A549 (cell line): ENCODE results near the gene PDX1. TPM values are rescaled to one million over a fixed set of nuclear protein-coding genes. Genes with fewer than 3 reads are reported as not detected.
"Not testable (repeated sequence)": the region's sequence is repeated elsewhere in the genome, so short reads cannot be mapped to it uniquely, and the experiment has no call there.

Source experiments
- ATAC-seq, 2 experiments: fragments of 200-7000 bp in 1 of 2; fragments of >200 bp in 1 of 2; cut with Nextera tagmentation in 1 of 2; cut with Tn5 transposase in 1 of 2; 3 replicates each; pipeline versions ENCODE4 v1.8.0 to v1.9.1; 2018 to 2020; ENCODE audit warnings: mild to moderate bottlenecking in 1 of 2, moderate library complexity in 1 of 2
- CTCF ChIA-PET: fragments of 300-600 bp; sonication (Branson Sonifier 250); formaldehyde crosslinking; extraction: SDS; loops from one replicate; lab custom pipeline; 2021; ENCODE audit warnings: antibody characterized with exemption, inconsistent platforms; lab: Yijun Ruan, JAX
- POLR2A ChIA-PET: fragments of 350-600 bp; formaldehyde crosslinking; extraction: SDS; loops from one replicate; lab custom pipeline; 2021; ENCODE audit warnings: antibody characterized with exemption, inconsistent platforms; lab: Yijun Ruan, JAX
- DNase-seq, 2 experiments: peaks; one replicate each; pipeline versions ENCODE4 v3.0.0 to v3.0.0-alpha.2; 2011 to 2016; ENCODE audit warnings: low read depth in 1 of 2, low spot score in 1 of 2
- FAIRE-seq: peaks from 2 replicates; lab custom pipeline; 2011; peaks lifted over from hg19 to GRCh38; lab: Jason Lieb, UNC
- H3K27ac ChIP-seq, 2 experiments: fragments of >200 bp; sonication (Bioruptor Twin); formaldehyde crosslinking; 3 replicates each; pipeline ENCODE4 v1.5.1; 2016 to 2017
- H3K4me1 ChIP-seq: fragments of >200 bp; sonication (Bioruptor Twin); formaldehyde crosslinking; 3 replicates; pipeline ENCODE4 v1.6.1; 2016
- H3K4me2 ChIP-seq: fragments of >200 bp; sonication (Bioruptor Twin); formaldehyde crosslinking; 3 replicates; pipeline ENCODE4 v1.6.1; 2016
- H3K4me3 ChIP-seq: fragments of >200 bp; sonication (Bioruptor Twin); formaldehyde crosslinking; 3 replicates; pipeline ENCODE4 v1.5.1; 2016
- H3K9me3 ChIP-seq: fragments of >200 bp; sonication (Bioruptor Twin); formaldehyde crosslinking; 3 replicates; pipeline ENCODE4 v1.6.1; 2016
- CHD2 ChIP-seq: fragments of 150-350 bp; IDR thresholded peaks from 2 replicates; pipeline ENCODE4 v1.6.1; 2014; ENCODE audit warnings: low read length; ENCODE audit not compliant: partially characterized antibody
- CHD4 ChIP-seq: fragments of 200-600 bp; sonication (generic); IDR thresholded peaks from 2 replicates; pipeline ENCODE4 v1.6.1; 2016; ENCODE audit warnings: antibody characterized with exemption, mild to moderate bottlenecking, borderline replicate concordance
- E2F6 ChIP-seq: IDR thresholded peaks from 2 replicates; pipeline ENCODE4 v1.6.1; 2012; ENCODE audit warnings: low read depth, borderline replicate concordance
- ELK1 ChIP-seq: fragments of 150-350 bp; IDR thresholded peaks from 2 replicates; pipeline ENCODE4 v1.6.1; 2014; ENCODE audit warnings: low read depth, mild to moderate bottlenecking, low read length
- FOSL2 ChIP-seq, 2 experiments: fragments of 450-650 bp in 1 of 2; fragments of >200 bp in 1 of 2; sonication (Bioruptor Twin) in 1 of 2; formaldehyde crosslinking; IDR thresholded peaks; 2 replicates each; pipeline versions ENCODE4 v1.5.0 to v1.6.1; 2016 to 2020; ENCODE audit warnings: mild to moderate bottlenecking in 1 of 2, moderate library complexity in 1 of 2
- HDAC2 ChIP-seq: fragments of 200-600 bp; sonication (generic); IDR thresholded peaks from 2 replicates; pipeline ENCODE4 v1.6.1; 2016
- HES2 ChIP-seq: fragments of >200 bp; sonication (Bioruptor Twin); formaldehyde crosslinking; IDR thresholded peaks from 2 replicates; pipeline ENCODE4 v1.6.1; 2016
- HEYL ChIP-seq: fragments of 250-450 bp; sonication (Bioruptor Pico); IDR thresholded peaks from 2 replicates; pipeline ENCODE4 v1.8.0; 2021; ENCODE audit warnings: mild to moderate bottlenecking, moderate library complexity
- KDM5A ChIP-seq: fragments of 200-600 bp; sonication (generic); IDR thresholded peaks from 2 replicates; pipeline ENCODE4 v1.6.1; 2016; ENCODE audit warnings: antibody characterized with exemption, mild to moderate bottlenecking
- MAX ChIP-seq: IDR thresholded peaks from 2 replicates; pipeline ENCODE4 v1.6.1; 2012
- PBX3 ChIP-seq: IDR thresholded peaks from 2 replicates; pipeline ENCODE4 v1.6.1; 2012
- PHF8 ChIP-seq: fragments of 200-600 bp; sonication (generic); IDR thresholded peaks from 2 replicates; pipeline ENCODE4 v1.6.1; 2016; ENCODE audit warnings: low read depth, mild to moderate bottlenecking, antibody characterized with exemption, moderate library complexity, borderline replicate concordance
- POLR2AphosphoS2 ChIP-seq: conservative IDR thresholded peaks from 2 replicates; pipeline ENCODE4 v1.6.1; 2012; ENCODE audit warnings: low read length, improper control_type of control experiment, inconsistent platforms
- RARB ChIP-seq: fragments of 250-450 bp; sonication (Bioruptor Pico); IDR thresholded peaks from 2 replicates; pipeline ENCODE4 v1.8.0; 2021; ENCODE audit warnings: mild to moderate bottlenecking, moderate library complexity
- RNF2 ChIP-seq: fragments of 200-600 bp; sonication (generic); IDR thresholded peaks from 2 replicates; pipeline ENCODE4 v1.6.1; 2016; ENCODE audit warnings: low read depth, mild to moderate bottlenecking, antibody characterized with exemption, moderate library complexity, borderline replicate concordance
- TP53 ChIP-seq: fragments of 250-450 bp; sonication (Bioruptor Pico); IDR thresholded peaks from 2 replicates; pipeline ENCODE4 v1.5.0; 2021; ENCODE audit warnings: mild to moderate bottlenecking, moderate library complexity
- WGBS: methylation state at CpG from one replicate; pipeline ENCODE4 v1.1.6; 2017; ENCODE audit errors: missing lambda C conversion rate; 5-methylcytosine and 5-hydroxymethylcytosine counted together
- polyA plus RNA-seq, 4 experiments: library from polyadenylated mRNA; depleted of rRNA in 3 of 4; stranded (reverse); fragments of >200 nt; fragmentation: RNase III in 1 of 4; extraction: RNeasy Plus Mini Kit Qiagen cat#74134 plus additional on column Dnase treatment in 1 of 4; gene quantifications; 2 replicates in 3 of 4; 3 replicates in 1 of 4; pipeline ENCODE4 v1.2.3, GENCODE V29; 2011 to 2017

Gene PDX1
- polyA plus RNA-seq, 2 of the 4 experiments (the other 2 are of a cell fraction) = 0.04 to 0.06 TPM

GRCh38 chr13:27962982-27963381 lies 43.2 kb downstream of the PDX1 start:
- no peaks in the 10 kb centered on the region for H3K9me3 ChIP-seq
- no peak overlapping the region for H3K4me2 ChIP-seq
- H3K4me1 ChIP-seq = peaks cover 14% of the 10 kb centered on the region
- ATAC-seq (no peak), FAIRE-seq (no peak), DNase-seq (no peak)
- H3K27ac ChIP-seq = no peak overlapping the region
- ChIA-PET POLR2A (no interaction called here), CTCF (interaction anchor here (3.0 kb wide), 1 partner anchor 9 kb away, joined by 15 read pairs; no protein-coding TSS in a partner anchor)
- 100% methylated on average over 2 of the region's 9 CpGs for WGBS
- TF ChIP-seq ELK1 (no peak), FOSL2 (IDR thresholded peaks at IDR 0.05) (no peak), FOSL2 (CRISPR knock-in tag; IDR thresholded peaks at IDR 0.05) (no peak), MAX (no peak), RNF2 (no peak), HDAC2 (no peak), CHD4 (no peak), HEYL (no peak)
- H3K4me3 ChIP-seq = no peak overlapping the region

GRCh38 chr13:27963491-27963890 lies 43.7 kb downstream of the PDX1 start:
- Histone ChIP-seq H3K4me1 (peaks cover 14% of the 10 kb centered on the region), H3K4me2 (no peak overlapping the region), H3K4me3 (no peak overlapping the region), H3K9me3 (no peaks in the 10 kb centered on the region)
- 71% methylated on average over 3 of the region's 3 CpGs for WGBS
- TF ChIP-seq E2F6 (no peak), PHF8 (no peak), KDM5A (no peak), RARB (no peak), PBX3 (no peak), POLR2AphosphoS2 (no peak), CHD2 (no peak), HES2 (no peak), TP53 (no peak)
- TF ChIP-seq, all 56 proteins: peak for 0
- FAIRE-seq = no peak
- POLR2A ChIA-PET = no interaction called here
- no peak for DNase-seq
- no peak overlapping the region for H3K27ac ChIP-seq
- no peak for ATAC-seq
- CTCF ChIA-PET = interaction anchor here (3.0 kb wide), 1 partner anchor 10 kb away, joined by 15 read pairs; no protein-coding TSS in a partner anchor

- FAIRE-seq, H3K27ac ChIP-seq, H3K9me3 ChIP-seq, POLR2A ChIA-PET, H3K4me3 ChIP-seq, DNase-seq, H3K4me2 ChIP-seq, ATAC-seq: not testable (repeated sequence)
- peaks cover 14% of the 10 kb centered on the region for H3K4me1 ChIP-seq
- WGBS = 94% methylated on average over 10 of the region's 13 CpGs
- CTCF ChIA-PET = interaction anchor here (0.9 to 3.0 kb wide), 2 partner anchors 11 to 602 kb away, joined by 3 to 15 read pairs; no protein-coding TSS in a partner anchor
Measured at GRCh38 chr13:27964206-27964605, 44.4 kb downstream of the PDX1 start.
